HG02678 (cell line): ENCODE data around the gene SDK1.
A peak's percentile ranks its signal among the peaks of the same experiment; 100 is the strongest.
"Not testable (repeated sequence)": the region's sequence is repeated elsewhere in the genome, so short reads cannot be mapped to it uniquely, and the experiment has no call there.

Experiments used
- ATAC-seq: cut with Tn5 transposase; IDR thresholded peaks from one replicate; pipeline ENCODE4 v1.9.1; 2021; ENCODE audit warnings: mild to moderate bottlenecking, moderate library complexity; ENCODE audit not compliant: unreplicated experiment

SDK1 gene

GRCh38 chr7:3942816-3943745 lies 642.0 kb downstream of the SDK1 start:
- ATAC-seq: no peak

- no peak for ATAC-seq
Measured at GRCh38 chr7:3943779-3944520, 642.9 kb downstream of the SDK1 start.

- ATAC-seq: no peak
Measured at GRCh38 chr7:3949242-3949640, 648.2 kb downstream of the SDK1 start.

- ATAC-seq: peak; percentile 71
Measured at GRCh38 chr7:3950249-3950648, 649.2 kb downstream of the SDK1 start.

- ATAC-seq: no peak
Measured at GRCh38 chr7:3951316-3952055, 650.4 kb downstream of the SDK1 start.

- ATAC-seq: no peak
Measured at GRCh38 chr7:3953133-3953532, 652.1 kb downstream of the SDK1 start.

GRCh38 chr7:3953946-3954345 lies 652.9 kb downstream of the SDK1 start:
- no peak for ATAC-seq

GRCh38 chr7:3955026-3955425 lies 654.0 kb downstream of the SDK1 start:
- ATAC-seq: no peak

- peak; percentile 87 for ATAC-seq
Measured at GRCh38 chr7:3955751-3956696, 655.0 kb downstream of the SDK1 start.

- ATAC-seq: peak; percentile 43
Measured at GRCh38 chr7:3956949-3957348, 655.9 kb downstream of the SDK1 start.

- peak; percentile 33 for ATAC-seq
Measured at GRCh38 chr7:3957472-3958108, 656.5 kb downstream of the SDK1 start.

GRCh38 chr7:3958109-3958483 lies 657.0 kb downstream of the SDK1 start:
- ATAC-seq: no peak

GRCh38 chr7:3959364-3959763 lies 658.3 kb downstream of the SDK1 start:
- ATAC-seq: no peak

GRCh38 chr7:3960050-3960763 lies 659.2 kb downstream of the SDK1 start:
- no peak for ATAC-seq

GRCh38 chr7:3960942-3961341 lies 659.9 kb downstream of the SDK1 start:
- no peak for ATAC-seq

- ATAC-seq: no peak
Measured at GRCh38 chr7:3961857-3962503, 660.9 kb downstream of the SDK1 start.

- not testable (repeated sequence) for ATAC-seq
Measured at GRCh38 chr7:3963768-3964167, 662.7 kb downstream of the SDK1 start.

- no peak for ATAC-seq
Measured at GRCh38 chr7:3964980-3965606, 664.0 kb downstream of the SDK1 start.
